Epithelial cell of prostate (primary cell): Measurements from ENCODE around the gene RAPGEF5.

ENCODE experiments used
- DNase-seq: peaks from one replicate; pipeline ENCODE4 v3.0.0-alpha.2; 2011; ENCODE audit warnings: low read depth, low spot score
- H3K27ac ChIP-seq: fragments of 450-650 bp; 2 replicates; pipeline ENCODE4 v1.5.1; 2017; ENCODE audit warnings: mild to moderate bottlenecking

Gene RAPGEF5

DNA sequence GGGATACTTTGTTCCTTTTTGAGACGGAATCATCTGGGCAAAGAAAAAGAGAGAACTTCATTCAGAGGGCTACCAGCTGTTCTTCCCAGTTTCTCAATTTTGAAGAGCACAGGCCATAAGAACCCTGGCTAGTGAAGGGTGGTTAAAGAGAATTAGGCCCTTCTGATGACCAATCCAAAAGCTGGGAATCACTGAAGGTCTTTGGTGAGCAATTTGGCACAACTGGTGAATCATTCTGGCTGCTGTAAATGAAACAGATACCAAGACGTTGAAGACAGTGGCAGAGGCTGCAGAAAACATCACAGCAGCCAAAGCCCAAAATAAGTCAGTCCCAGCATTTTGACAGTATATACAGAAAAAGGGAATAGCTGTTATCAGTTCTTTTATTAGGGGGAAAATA is 5.1 kb downstream of the RAPGEF5 start:
- no peak overlapping the region for H3K27ac ChIP-seq
- DNase-seq: no peak

DNA sequence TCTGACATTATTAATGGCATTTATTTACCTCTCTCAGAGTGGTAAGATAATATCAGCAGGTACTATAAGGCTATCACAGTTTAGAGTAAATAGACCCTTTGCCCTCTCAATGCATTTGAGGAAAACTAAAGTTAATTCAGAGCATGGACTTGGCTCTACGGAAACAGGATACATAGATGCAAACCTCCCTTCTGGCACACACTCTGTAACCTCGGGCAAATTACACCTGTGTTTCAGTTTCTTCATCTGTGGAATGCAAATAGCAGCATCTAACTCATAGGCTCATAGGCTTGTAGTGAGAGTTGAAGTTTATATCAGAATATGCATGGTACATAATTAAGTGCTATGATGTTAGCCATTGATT is 5.6 kb downstream of the RAPGEF5 start:
- no peak for DNase-seq
- H3K27ac ChIP-seq: no peak overlapping the region

DNA sequence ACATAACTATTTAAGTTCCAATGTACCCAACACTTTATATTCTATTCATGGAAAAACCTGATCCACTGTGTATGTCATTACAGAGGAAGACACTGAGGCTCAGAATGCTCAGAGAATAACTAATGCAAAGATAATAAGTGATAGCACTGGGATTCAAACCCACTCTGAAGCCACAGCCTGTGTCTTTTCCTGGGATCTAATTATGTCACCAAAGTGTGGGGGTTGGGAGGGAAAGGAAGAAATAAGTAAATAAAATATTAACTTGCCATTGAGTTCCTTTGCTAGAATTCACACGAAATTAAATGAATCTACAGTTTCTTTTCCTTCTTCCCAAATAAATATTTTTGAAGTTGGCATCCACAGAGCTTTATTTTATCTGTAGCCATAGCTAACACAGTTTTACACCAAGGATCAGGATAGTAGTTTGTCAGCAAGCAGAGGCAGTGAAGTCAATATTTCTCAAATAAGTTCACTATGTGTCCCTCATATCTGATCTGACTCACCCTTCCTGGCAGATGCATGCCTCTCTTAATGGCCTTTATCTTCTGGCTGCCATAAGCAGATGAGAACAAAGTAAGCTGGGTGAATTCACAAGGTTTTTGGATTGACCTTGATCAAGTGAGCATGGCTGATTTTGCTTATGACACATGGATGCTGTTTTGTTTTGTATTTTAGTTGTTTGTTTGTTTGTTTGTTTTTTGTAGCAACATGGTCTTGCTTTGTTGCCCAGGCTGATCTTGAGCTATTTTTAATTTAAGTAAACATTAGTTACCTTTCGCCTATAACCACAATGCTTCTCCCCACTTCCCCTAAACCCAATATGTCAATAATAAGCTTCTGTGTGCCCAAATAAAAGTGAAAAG is 6.3 kb downstream of the RAPGEF5 start:
- no peak overlapping the region for H3K27ac ChIP-seq

GRCh38 chr7:22348379-22348778 is 8.6 kb downstream of the RAPGEF5 start:
- no peak for DNase-seq

More for the DNA sequence above, 6.3 kb downstream of the RAPGEF5 start:
- DNase-seq: no peak

GRCh38 chr7:22346383-22347107 is 10.4 kb downstream of the RAPGEF5 start:
- DNase-seq: peak; percentile 46
- peak overlapping the region; percentile 41 for H3K27ac ChIP-seq

More at GRCh38 chr7:22348379-22348778, 8.6 kb downstream of the RAPGEF5 start:
- no peak overlapping the region for H3K27ac ChIP-seq

GRCh38 chr7:22344655-22345054 is 12.3 kb downstream of the RAPGEF5 start:
- no peak overlapping the region for H3K27ac ChIP-seq
- DNase-seq: no peak

DNA sequence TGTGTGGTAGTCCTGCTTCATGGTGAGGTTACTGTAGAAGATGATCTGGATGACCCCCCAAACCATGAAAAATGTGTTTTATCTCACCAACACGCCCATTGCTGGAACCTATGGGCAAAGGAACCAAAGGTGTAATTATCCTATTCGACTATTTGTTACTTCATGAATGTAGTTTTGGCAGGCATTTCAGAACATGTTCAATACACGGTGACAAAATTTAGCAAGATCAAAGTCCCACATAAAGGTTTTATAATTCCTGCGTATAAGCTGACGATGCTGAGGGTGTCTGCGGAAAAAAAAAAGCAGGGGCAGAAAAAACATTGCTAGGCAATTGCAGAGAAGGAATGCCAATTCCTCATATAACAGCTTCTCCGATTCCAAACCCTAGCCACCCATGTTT is 13.3 kb downstream of the RAPGEF5 start:
- H3K27ac ChIP-seq: no peak overlapping the region
- no peak for DNase-seq

- DNase-seq: no peak
- H3K27ac ChIP-seq: no peak overlapping the region
These were observed 13.9 kb downstream of the RAPGEF5 start for GRCh38 chr7:22343071-22343470.

GRCh38 chr7:22339725-22340390 is 17.1 kb downstream of the RAPGEF5 start:
- H3K27ac ChIP-seq: no peak overlapping the region
- DNase-seq: no peak

DNA sequence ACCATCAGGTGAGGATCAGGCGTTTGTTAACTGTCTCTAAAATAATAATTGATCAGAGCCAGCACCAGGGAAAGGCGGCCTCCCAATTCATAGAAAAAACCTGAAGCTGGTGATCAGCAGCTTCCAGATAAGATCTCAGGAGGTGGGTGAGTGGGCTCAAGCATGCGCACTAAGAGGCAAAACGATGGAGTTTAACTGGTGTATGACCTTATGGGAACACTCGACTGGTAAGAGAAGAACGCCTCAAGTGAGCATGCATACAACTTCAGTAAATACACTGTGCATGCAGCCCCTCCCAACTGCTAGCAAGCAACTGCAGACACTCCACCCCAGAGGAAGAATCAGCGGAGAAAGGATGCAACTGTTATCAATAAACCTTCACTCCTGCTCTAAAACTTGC is 18.1 kb downstream of the RAPGEF5 start:
- no peak for DNase-seq
- H3K27ac ChIP-seq: no peak overlapping the region

DNA sequence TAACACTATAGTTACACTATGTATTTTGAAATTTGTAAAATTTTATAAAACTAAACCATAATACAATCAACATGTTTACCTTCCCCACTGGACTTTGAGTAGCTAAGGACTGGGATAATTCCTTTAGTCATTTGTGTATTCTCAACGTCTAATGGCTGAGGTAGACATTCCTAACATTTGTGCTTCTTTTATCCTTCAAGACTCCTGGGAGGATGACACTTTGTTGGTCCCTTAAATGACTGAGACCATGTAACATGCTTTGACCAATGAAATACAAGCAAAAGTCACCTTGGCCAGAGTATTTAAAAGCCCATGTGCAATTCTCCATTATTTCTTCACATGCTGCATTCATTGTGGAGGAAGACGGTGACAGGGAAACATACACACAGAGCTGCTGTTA is 18.5 kb downstream of the RAPGEF5 start:
- no peak for DNase-seq
- H3K27ac ChIP-seq: no peak overlapping the region

- H3K27ac ChIP-seq: no peak overlapping the region
- DNase-seq: no peak
These were observed 23.2 kb downstream of the RAPGEF5 start for GRCh38 chr7:22333680-22334141.

GRCh38 chr7:22332461-22332870 is 24.5 kb downstream of the RAPGEF5 start:
- DNase-seq: no peak
- H3K27ac ChIP-seq: no peak overlapping the region

DNA sequence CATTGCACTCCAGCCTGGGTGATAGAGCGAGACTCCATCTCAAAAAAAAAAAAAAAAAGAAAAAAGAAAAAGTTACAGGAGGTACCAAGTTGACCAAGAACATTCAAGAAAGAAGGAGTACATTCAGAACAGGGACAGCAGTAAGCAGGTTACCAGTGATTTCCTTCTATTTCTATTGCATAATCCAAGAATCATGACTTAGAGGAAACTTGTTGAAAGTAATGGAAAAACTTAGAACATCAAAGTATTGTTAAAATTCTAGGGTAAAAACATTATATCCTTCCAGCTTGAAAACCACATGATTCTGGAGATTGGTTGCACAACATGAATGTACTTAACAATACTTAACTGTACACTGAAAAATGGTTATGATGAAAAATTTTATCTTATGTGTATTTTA is 25.2 kb downstream of the RAPGEF5 start:
- DNase-seq: no peak
- H3K27ac ChIP-seq: no peak overlapping the region

GRCh38 chr7:22330903-22331302 is 26.1 kb downstream of the RAPGEF5 start:
- DNase-seq: no peak
- H3K27ac ChIP-seq: no peak overlapping the region

DNA sequence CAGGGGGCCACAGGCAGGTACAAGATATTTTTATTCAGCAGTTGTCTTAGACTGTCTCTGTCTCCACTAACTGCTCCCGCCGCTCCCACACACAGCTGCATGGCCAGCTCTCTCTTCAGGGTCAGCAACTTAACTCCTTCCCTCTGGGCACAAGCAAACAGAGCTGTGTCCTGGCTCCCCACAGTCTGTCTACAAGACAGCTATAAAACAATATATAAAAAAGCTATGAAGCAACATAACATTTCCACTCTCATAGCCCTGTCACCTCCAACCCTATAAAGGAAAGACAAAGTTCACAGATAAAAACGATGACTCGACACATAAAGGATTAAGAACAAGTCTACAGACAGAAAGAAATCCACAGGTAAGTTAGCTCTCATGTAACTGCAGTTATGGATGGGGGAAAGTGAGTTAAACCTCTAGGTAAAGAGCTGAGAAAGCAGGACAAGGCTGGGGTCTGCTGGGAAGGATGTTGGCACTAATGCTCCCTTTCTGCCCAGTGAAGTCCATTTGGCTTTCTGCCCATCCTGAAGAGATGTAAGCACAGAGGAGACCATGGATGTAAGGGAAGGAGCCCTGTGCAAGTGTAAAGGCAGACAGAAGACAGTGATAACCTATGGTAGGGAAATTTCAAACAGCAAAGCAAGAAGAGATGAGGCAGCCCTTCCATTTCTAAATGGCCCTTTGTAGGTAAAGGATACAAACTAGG is 27.0 kb downstream of the RAPGEF5 start:
- DNase-seq: no peak
- no peak overlapping the region for H3K27ac ChIP-seq

- no peak overlapping the region for H3K27ac ChIP-seq
- no peak for DNase-seq
These were observed 30.8 kb downstream of the RAPGEF5 start for GRCh38 chr7:22326181-22326580.

GRCh38 chr7:22325671-22326070 is 31.3 kb downstream of the RAPGEF5 start:
- no peak overlapping the region for H3K27ac ChIP-seq
- no peak for DNase-seq

DNA sequence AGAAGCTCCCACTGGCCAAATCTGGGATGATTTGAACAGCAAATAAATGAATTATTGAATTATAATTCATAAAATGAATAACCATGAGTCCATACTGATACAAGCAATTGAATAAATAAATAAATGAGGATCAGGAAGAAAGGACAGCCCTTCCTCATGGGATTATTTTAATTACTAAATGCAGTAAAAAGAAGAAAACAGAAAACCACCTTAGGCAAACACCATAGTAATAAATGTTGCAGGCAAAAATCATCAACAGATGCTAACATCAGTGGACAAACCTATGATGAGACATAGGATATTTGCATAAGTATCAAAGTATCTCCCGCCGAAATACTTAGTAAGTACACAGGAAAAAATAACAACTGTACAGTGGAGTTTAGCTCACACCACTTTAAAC is 33.2 kb downstream of the RAPGEF5 start:
- no peak for DNase-seq
- H3K27ac ChIP-seq: no peak overlapping the region

DNA sequence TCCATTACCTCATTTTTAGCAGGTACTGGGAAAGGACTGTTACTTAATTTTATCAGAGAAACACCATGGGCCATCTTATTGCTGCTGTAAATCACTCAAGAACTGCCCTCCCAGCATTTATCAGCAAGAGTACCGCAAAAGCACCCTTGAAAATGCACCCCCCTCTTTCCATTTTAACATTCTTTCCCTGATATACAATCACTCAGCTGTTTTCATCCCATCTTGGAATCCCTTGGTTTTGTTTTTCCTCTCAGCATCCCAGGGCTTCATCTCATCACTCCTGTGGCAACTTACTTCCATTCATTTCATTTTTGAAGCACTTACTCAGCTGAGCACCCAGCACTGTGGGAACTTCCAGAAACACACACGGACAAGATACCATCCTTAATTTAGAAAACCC is 36.5 kb downstream of the RAPGEF5 start:
- no peak overlapping the region for H3K27ac ChIP-seq
- DNase-seq: no peak
